Sigmoid colon (tissue), 7 donors: ENCODE data around the gene SSUH2. TPM values are rescaled to one million over a fixed set of nuclear protein-coding genes. Genes with fewer than 3 reads are reported as not detected.

Source experiments
- DNase-seq: peaks from one replicate; pipeline ENCODE4 v3.0.0-alpha.2; 2019
- H3K27ac ChIP-seq, 4 donors: fragments of 200-600 bp; sonication (generic); one replicate each; pipeline ENCODE4 v1.5.1; 2016 to 2019; ENCODE audit warnings: mild to moderate bottlenecking in 1 of 4
- H3K27me3 ChIP-seq, 3 donors: fragments of 200-600 bp; sonication (generic); one replicate each; pipeline ENCODE4 v1.5.1; 2019; ENCODE audit warnings: mild to moderate bottlenecking in 1 of 3
- H3K36me3 ChIP-seq, 4 donors: fragments of 200-600 bp; sonication (generic); one replicate each; pipeline ENCODE4 v1.5.1; 2016 to 2019
- H3K4me1 ChIP-seq, 4 donors: fragments of 200-600 bp; sonication (generic); one replicate each; pipeline ENCODE4 v1.5.1; 2017 to 2019
- H3K4me3 ChIP-seq, 4 donors: fragments of 200-600 bp; sonication (generic); one replicate each; pipeline ENCODE4 v1.5.1; 2017 to 2019; ENCODE audit warnings: mild to moderate bottlenecking in 2 of 4, moderate library complexity in 1 of 4
- H3K9me3 ChIP-seq, 4 donors: fragments of 200-600 bp in 3 of 4; sonication (generic) in 3 of 4; one replicate each; pipeline versions ENCODE4 v1.5.1 to v1.6.1; 2013 to 2019
- EP300 ChIP-seq, 4 donors: sonication (generic); formaldehyde crosslinking; IDR thresholded peaks; one replicate each; pipeline ENCODE4 v1.6.1; 2017; ENCODE audit warnings: antibody characterized with exemption in 4 of 4
- POLR2A ChIP-seq, 2 donors: fragments of 450-650 bp; IDR thresholded peaks; one replicate each; pipeline ENCODE4 v1.6.1; 2016; ENCODE audit warnings: antibody characterized with exemption in 2 of 2, mild to moderate bottlenecking in 2 of 2, moderate library complexity in 2 of 2
- POLR2AphosphoS5 ChIP-seq, 4 donors: sonication (generic); formaldehyde crosslinking; IDR thresholded peaks; one replicate each; pipeline ENCODE4 v1.6.1; 2017; ENCODE audit warnings: antibody characterized with exemption in 4 of 4
- WGBS, 2 donors: extraction: QIAGEN DNeasy Blood & Tissue Kit; methylation state at CpG; one replicate each; pipeline ENCODE4 v1.1.7; 2013; 5-methylcytosine and 5-hydroxymethylcytosine counted together
- intact Hi-C: fragments of 100-400 bp; cut with DNase I; formaldehyde crosslinking; loops from one replicate; pipeline ENCODE4 v1.15.1; 2023
- polyA plus RNA-seq, 3 donors: library from polyadenylated mRNA; stranded (reverse); fragments of 200-250 nt; gene quantifications; one replicate each; pipeline ENCODE4 v1.2.3, GENCODE V29; 2013
- total RNA-seq, 4 donors: library from RNA; depleted of rRNA; stranded (reverse); fragments of >200 nt; gene quantifications; one replicate each; pipeline ENCODE4 v1.1.0, GENCODE V29; 2016
- TF ChIP-seq, protein P1 (sequence below), 4 experiments: fragments of 450-650 bp in 3 of 4; fragments of 200-600 bp in 1 of 4; IDR thresholded peaks; one replicate each; pipeline ENCODE4 v1.5.1; 2016 to 2019; ENCODE audit warnings: antibody characterized with exemption in 4 of 4, mild to moderate bottlenecking in 3 of 4, moderate library complexity in 2 of 4
- donor health status: healthy with polysubstance abuse.
- donor health status: Bipolar disorder and iron deficiency.
- donor health status: healthy.

SSUH2 gene
- total and polyA plus RNA-seq, 7 donors, result 0.16 to 4.4 (median 0.95) TPM; not detected in 2

GRCh38 chr3:8597219-8597853, 47.3 kb downstream of the SSUH2 start:
- Histone ChIP-seq H3K27ac (no peak overlapping the region), H3K9me3 (no peaks in the 10 kb centered on the region), H3K4me3 (no peak overlapping the region), H3K27me3 (no peaks in the 10 kb centered on the region), H3K36me3 (no peaks in the 10 kb centered on the region), H3K4me1 (no peaks in the 10 kb centered on the region)
- no peak for TF ChIP-seq POLR2A (IDR thresholded peaks at IDR 0.05)
- no peak for TF ChIP-seq EP300 (IDR thresholded peaks at IDR 0.05)
- TF ChIP-seq, protein P1, sequence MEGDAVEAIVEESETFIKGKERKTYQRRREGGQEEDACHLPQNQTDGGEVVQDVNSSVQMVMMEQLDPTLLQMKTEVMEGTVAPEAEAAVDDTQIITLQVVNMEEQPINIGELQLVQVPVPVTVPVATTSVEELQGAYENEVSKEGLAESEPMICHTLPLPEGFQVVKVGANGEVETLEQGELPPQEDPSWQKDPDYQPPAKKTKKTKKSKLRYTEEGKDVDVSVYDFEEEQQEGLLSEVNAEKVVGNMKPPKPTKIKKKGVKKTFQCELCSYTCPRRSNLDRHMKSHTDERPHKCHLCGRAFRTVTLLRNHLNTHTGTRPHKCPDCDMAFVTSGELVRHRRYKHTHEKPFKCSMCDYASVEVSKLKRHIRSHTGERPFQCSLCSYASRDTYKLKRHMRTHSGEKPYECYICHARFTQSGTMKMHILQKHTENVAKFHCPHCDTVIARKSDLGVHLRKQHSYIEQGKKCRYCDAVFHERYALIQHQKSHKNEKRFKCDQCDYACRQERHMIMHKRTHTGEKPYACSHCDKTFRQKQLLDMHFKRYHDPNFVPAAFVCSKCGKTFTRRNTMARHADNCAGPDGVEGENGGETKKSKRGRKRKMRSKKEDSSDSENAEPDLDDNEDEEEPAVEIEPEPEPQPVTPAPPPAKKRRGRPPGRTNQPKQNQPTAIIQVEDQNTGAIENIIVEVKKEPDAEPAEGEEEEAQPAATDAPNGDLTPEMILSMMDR (IDR thresholded peaks at IDR 0.05), result no peak
- TF ChIP-seq POLR2AphosphoS5 (IDR thresholded peaks at IDR 0.05), result no peak
- intact Hi-C loops, result no loop called here
- 84 to 87% methylated on average over 7 of the region's 7 CpGs for WGBS, 2 donors
- no peak for DNase-seq

DNA sequence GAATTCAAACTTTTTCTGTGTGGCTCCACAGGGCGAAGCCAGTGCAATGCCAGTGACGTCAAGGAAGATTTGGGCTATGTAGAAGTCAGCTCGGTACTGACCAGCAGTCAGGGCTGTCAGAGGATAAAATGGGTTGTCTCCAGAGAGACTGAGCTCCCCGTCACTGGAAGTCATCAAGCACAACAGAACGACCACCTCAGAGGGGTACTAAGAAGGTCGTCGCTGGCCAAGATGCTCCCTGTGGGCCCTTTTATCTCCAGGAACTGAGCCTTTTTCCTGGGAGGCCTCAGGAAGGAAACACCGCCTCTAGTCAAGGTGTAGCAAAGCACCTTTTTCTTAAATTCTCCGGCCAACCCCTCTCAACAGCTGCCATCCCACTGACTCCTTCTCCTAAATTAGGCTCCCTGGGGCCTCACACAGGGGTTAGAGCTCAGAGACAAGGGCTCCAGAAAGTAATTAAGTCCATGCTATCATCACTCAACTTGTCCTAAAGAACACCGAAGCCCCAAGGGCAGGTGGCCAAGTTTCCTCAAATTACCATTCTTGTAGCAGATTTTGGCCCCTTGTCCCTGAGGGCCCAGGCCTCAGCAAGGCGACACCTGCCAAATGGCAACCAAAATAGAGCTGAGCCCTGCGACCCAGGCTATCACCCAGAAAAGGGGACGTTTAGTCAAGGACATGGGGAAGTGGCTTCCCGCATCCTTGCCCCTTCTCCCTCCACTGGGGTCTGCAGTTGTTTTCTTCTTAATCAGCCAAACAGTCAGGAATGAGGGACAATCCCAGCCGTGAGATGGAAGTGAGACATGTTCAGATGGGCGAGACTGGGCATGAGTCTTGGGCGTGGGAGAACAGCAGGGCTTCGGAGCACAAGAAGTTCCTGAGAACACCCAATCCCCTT, 48.0 kb downstream of the SSUH2 start:
- Histone ChIP-seq H3K27ac (no peak overlapping the region), H3K9me3 (no peaks in the 10 kb centered on the region), H3K36me3 (no peaks in the 10 kb centered on the region), H3K4me3 (no peak overlapping the region), H3K27me3 (no peaks in the 10 kb centered on the region), H3K4me1 (no peaks in the 10 kb centered on the region)
- WGBS, 2 donors, result 86% methylated on average over 18 of the region's 18 CpGs
- intact Hi-C loops, result no loop called here
- no peak for DNase-seq
- TF ChIP-seq, protein P1 (IDR thresholded peaks at IDR 0.05), result no peak
- no peak for TF ChIP-seq EP300 (IDR thresholded peaks at IDR 0.05)

DNA sequence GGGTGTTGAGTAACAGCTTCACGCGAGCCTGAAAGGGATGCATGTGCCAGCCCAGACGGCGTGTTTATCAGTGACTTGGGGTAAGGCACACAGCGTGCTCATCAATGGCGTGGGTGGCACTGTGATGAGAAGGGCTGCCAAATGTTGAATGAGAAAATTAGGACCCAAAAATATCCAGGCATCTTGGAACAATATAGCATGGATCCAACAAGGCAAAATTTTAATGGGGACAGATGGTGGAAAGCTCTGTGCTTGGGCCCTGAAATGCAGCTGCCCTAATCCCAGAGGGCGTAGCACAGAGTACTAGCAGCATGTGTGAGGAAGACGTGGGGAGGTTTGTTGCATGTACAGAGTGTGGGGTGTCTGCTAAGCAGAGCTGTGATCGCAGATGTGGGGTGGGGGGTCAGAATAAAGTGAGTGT, 48.9 kb downstream of the SSUH2 start:
- H3K27me3 ChIP-seq, result no peaks in the 10 kb centered on the region
- DNase-seq, result no peak
- H3K27ac ChIP-seq, result no peak overlapping the region
- TF ChIP-seq POLR2A (IDR thresholded peaks at IDR 0.05) (no peak), POLR2AphosphoS5 (IDR thresholded peaks at IDR 0.05) (no peak), EP300 (IDR thresholded peaks at IDR 0.05) (no peak)
- TF ChIP-seq, protein P1 (IDR thresholded peaks at IDR 0.05), result no peak
- intact Hi-C loops, result no loop called here
- H3K4me3 ChIP-seq, result no peak overlapping the region
- H3K9me3 ChIP-seq, result no peaks in the 10 kb centered on the region
- H3K36me3 ChIP-seq, result no peaks in the 10 kb centered on the region
- WGBS, 2 donors, result 94 to 96% methylated on average over 9 of the region's 9 CpGs
- H3K4me1 ChIP-seq, result no peaks in the 10 kb centered on the region

GRCh38 chr3:8595252-8595651, 49.3 kb downstream of the SSUH2 start:
- Histone ChIP-seq H3K27ac (no peak overlapping the region), H3K4me1 (no peaks in the 10 kb centered on the region), H3K27me3 (no peaks in the 10 kb centered on the region), H3K4me3 (no peak overlapping the region), H3K36me3 (no peaks in the 10 kb centered on the region), H3K9me3 (no peaks in the 10 kb centered on the region)
- 56 to 66% methylated on average over 3 of the region's 3 CpGs for WGBS, 2 donors
- intact Hi-C loops, result no loop called here
- TF ChIP-seq, protein P1 (IDR thresholded peaks at IDR 0.05), result no peak
- TF ChIP-seq POLR2AphosphoS5 (IDR thresholded peaks at IDR 0.05) (no peak), POLR2A (IDR thresholded peaks at IDR 0.05) (no peak), EP300 (IDR thresholded peaks at IDR 0.05) (no peak)
- no peak for DNase-seq
